Endothelial cell of umbilical vein (primary cell): ENCODE results near the gene COX14. TPM values are rescaled to one million over a fixed set of nuclear protein-coding genes. Genes with fewer than 3 reads are reported as not detected.

Source experiments
- BruUV-seq: library from RNA; stranded (reverse); fragments of 400-500 nt; replicated peaks from 2 replicates; lab custom pipeline; 2021; lab: Mats Ljungman, UMichigan
- CTCF ChIA-PET: fragments of 300-600, 350-600 bp; sonication (Branson Sonifier 250); formaldehyde crosslinking; loops from one replicate; lab custom pipeline; 2021; ENCODE audit warnings: antibody characterized with exemption, inconsistent platforms; lab: Charles Lee
- POLR2A ChIA-PET: fragments of 300-600, 350-600 bp; sonication (Branson Sonifier 250); formaldehyde crosslinking; loops from one replicate; lab custom pipeline; 2021; ENCODE audit warnings: antibody characterized with exemption, inconsistent platforms; lab: Charles Lee
- DNase-seq: peaks from one replicate; pipeline ENCODE4 v3.0.0-alpha.2; 2011; ENCODE audit warnings: low read depth, low spot score
- FAIRE-seq: peaks from 2 replicates; lab custom pipeline; 2011; peaks lifted over from hg19 to GRCh38; lab: Jason Lieb, UNC
- H2AFZ ChIP-seq: 2 replicates; pipeline ENCODE4 v1.6.0; 2012; ENCODE audit warnings: low read depth, low read length, control low read depth, inconsistent platforms
- H3K27ac ChIP-seq: 2 replicates; pipeline ENCODE4 v1.5.1; 2011; ENCODE audit warnings: low read depth, mild to moderate bottlenecking, control low read depth, low read length, moderate library complexity; ENCODE audit not compliant: insufficient read depth
- H3K27me3 ChIP-seq, 2 experiments: 2 replicates each; pipeline versions ENCODE4 v1.6.0 to v1.6.1; 2011; ENCODE audit warnings: low read length in 2 of 2, mixed read lengths in 1 of 2; ENCODE audit not compliant: control insufficient read depth in 2 of 2, insufficient read depth in 2 of 2
- H3K36me3 ChIP-seq, 2 experiments: 2 replicates in 1 of 2; 3 replicates in 1 of 2; pipeline ENCODE4 v1.5.1; 2011; ENCODE audit warnings: low read length in 2 of 2, mild to moderate bottlenecking in 1 of 2, moderate library complexity in 1 of 2; ENCODE audit not compliant: control insufficient read depth in 2 of 2, insufficient read depth in 2 of 2; ENCODE audit errors: extremely low read depth in 1 of 2
- H3K4me1 ChIP-seq: 3 replicates; pipeline ENCODE4 v1.5.1; 2011; ENCODE audit warnings: mild to moderate bottlenecking, low read length; ENCODE audit not compliant: control insufficient read depth, insufficient read depth; ENCODE audit errors: extremely low read depth
- H3K4me2 ChIP-seq: 2 replicates; pipeline ENCODE4 v1.6.1; 2011; ENCODE audit warnings: low read length, control low read depth, mixed read lengths; ENCODE audit not compliant: insufficient read depth
- H3K4me3 ChIP-seq, 3 experiments: fragments of 200-600 bp in 1 of 3; sonication (generic), shearing (Covaris generic) in 1 of 3; replicated peaks in 1 of 3; 2 replicates each; pipeline ENCODE4 v1.5.1; 2011 to 2016; ENCODE audit warnings: control low read depth in 3 of 3, low read length in 3 of 3, mild to moderate bottlenecking in 2 of 3, inconsistent platforms in 1 of 3, low read depth in 1 of 3, moderate library complexity in 1 of 3; ENCODE audit not compliant: insufficient read depth in 1 of 3
- H3K79me2 ChIP-seq: 2 replicates; pipeline ENCODE4 v1.6.0; 2012; ENCODE audit warnings: low read length, inconsistent platforms; ENCODE audit not compliant: control insufficient read depth, insufficient read depth
- H3K9ac ChIP-seq: replicated peaks from 2 replicates; pipeline ENCODE3; 2011; ENCODE audit warnings: low read length, control low read depth; ENCODE audit not compliant: insufficient read depth; ENCODE audit errors: extremely low read depth
- H3K9me1 ChIP-seq: replicated peaks from 3 replicates; pipeline ENCODE4 v1.6.0; 2011; ENCODE audit warnings: mild to moderate bottlenecking, low read length; ENCODE audit not compliant: control insufficient read depth, insufficient read depth; ENCODE audit errors: extremely low read depth
- H3K9me3 ChIP-seq: replicated peaks from 2 replicates; pipeline ENCODE4 v1.5.1; 2012; ENCODE audit warnings: low read length, inconsistent platforms; ENCODE audit not compliant: control insufficient read depth, insufficient read depth
- H4K20me1 ChIP-seq: replicated peaks from 2 replicates; pipeline ENCODE3; 2011; ENCODE audit warnings: mild to moderate bottlenecking, low read length; ENCODE audit not compliant: control insufficient read depth, insufficient read depth; ENCODE audit errors: extremely low read depth
- EZH2 ChIP-seq: IDR thresholded peaks from 2 replicates; pipeline ENCODE4 v1.6.1; 2012; ENCODE audit warnings: borderline replicate concordance, low read depth, mild to moderate bottlenecking, moderate library complexity, low read length, inconsistent platforms; ENCODE audit not compliant: severe bottlenecking
- FOS ChIP-seq: IDR thresholded peaks from 2 replicates; pipeline ENCODE4 v1.6.1; 2011; ENCODE audit warnings: mild to moderate bottlenecking, low read length, moderate library complexity, borderline replicate concordance; ENCODE audit not compliant: insufficient read depth
- GATA2 ChIP-seq: IDR thresholded peaks from 2 replicates; pipeline ENCODE4 v1.7.0; 2011; ENCODE audit warnings: low read depth, mild to moderate bottlenecking, moderate library complexity, mixed read lengths, low read length; ENCODE audit not compliant: insufficient read length, insufficient read depth
- JUN ChIP-seq: IDR thresholded peaks from 2 replicates; pipeline ENCODE4 v1.6.1; 2011; ENCODE audit warnings: borderline replicate concordance, low read depth; ENCODE audit not compliant: insufficient read length, insufficient read depth
- MYC ChIP-seq: IDR thresholded peaks from one replicate; pipeline ENCODE4 v1.6.1; 2011; ENCODE audit warnings: mild to moderate bottlenecking, low read depth, low read length
- POLR2A ChIP-seq: IDR thresholded peaks from 2 replicates; pipeline ENCODE4 v1.6.1; 2012; ENCODE audit warnings: low read depth, mild to moderate bottlenecking, control low read depth, low read length
- POLR2AphosphoS5 ChIP-seq: IDR thresholded peaks from 2 replicates; pipeline ENCODE4 v1.6.1; 2012; ENCODE audit warnings: low read depth, mild to moderate bottlenecking, control low read depth, low read length, moderate library complexity; ENCODE audit not compliant: insufficient read depth
- dilution Hi-C: fragments of 300-500 bp; cut with MboI; formaldehyde crosslinking; loops from one replicate; pipeline ENCODE4 v1.15.0; 2019; ENCODE audit warnings: low sequenced_read_pairs; ENCODE audit not compliant: extremely low pct_ligation_motif_present
- intact Hi-C: fragments of 100-400 bp; cut with micrococcal nuclease; formaldehyde crosslinking; loops from one replicate; pipeline ENCODE4 v1.10.0; 2022
- polyA plus RNA-seq, 4 experiments: library from polyadenylated mRNA; depleted of rRNA in 3 of 4; stranded (reverse) in 3 of 4; unstranded in 1 of 4; fragments of >200 nt; gene quantifications; 2 replicates each; pipeline versions ENCODE4 v1.2.1 to v1.2.3, GENCODE V29; 2011 to 2012; ENCODE audit warnings: missing spikeins in 1 of 4
- total RNA-seq: library from RNA; stranded (reverse); gene quantifications from 2 replicates; pipeline ENCODE4 v1.2.3, GENCODE V29; 2021
- TF ChIP-seq, protein P1 (sequence below), 2 donors: IDR thresholded peaks; 1 replicate in 1 of 2; 2 replicates in 1 of 2; pipeline ENCODE4 v1.5.1; 2011; ENCODE audit warnings: low read length in 2 of 2, mild to moderate bottlenecking in 2 of 2, moderate library complexity in 2 of 2, control low read depth in 1 of 2, inconsistent platforms in 1 of 2, low read depth in 1 of 2; ENCODE audit not compliant: insufficient read depth in 1 of 2; ENCODE audit errors: extremely low read depth in 1 of 2
- TF ChIP-seq, protein P2 (sequence below): IDR thresholded peaks from 2 replicates; pipeline ENCODE4 v1.6.1; 2011; ENCODE audit not compliant: insufficient read depth, insufficient read length

COX14 gene
- total and polyA plus RNA-seq, 2 donors (not counting 3 experiments of a cell fraction or from before 2014, with no cell fraction given) = 40.3 to 106 TPM

DNA sequence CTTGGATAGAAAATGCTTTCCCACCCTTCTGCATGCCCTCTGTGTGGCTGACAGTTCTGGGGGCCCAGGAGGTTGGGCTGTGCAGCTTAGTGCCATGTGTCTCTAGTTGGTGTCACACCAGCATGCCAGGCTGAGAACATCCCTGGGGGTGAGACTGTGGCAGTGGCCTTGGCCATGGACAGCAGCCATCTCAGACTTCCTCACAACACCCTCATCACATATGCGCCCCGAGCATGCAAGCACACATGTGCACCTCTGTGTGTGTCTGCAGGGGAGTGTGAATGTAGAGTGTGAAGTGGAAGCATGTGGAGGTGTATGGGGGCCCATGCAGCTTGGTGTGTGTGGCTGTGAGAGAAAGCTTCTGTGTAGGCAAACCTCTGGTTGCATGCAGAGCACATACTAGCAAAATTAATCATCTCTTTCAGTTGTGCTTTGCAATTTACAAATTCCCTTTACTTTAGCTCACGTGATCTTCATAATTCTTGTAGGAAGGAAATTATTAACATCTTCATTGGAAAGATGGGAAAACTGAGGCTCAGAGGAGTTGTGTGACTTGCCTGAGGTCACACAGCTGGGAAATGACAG is 46.2 kb upstream of the COX14 start:
- Histone ChIP-seq H3K79me2 (no peaks in the 10 kb centered on the region), H3K4me1 (peaks cover 3% of the 10 kb centered on the region), H2AFZ (no peak overlapping the region), H3K4me2 (no peak overlapping the region), H3K9ac (no peak overlapping the region), H3K36me3 (no peaks in the 10 kb centered on the region), H4K20me1 (no peaks in the 10 kb centered on the region), H3K9me1 (no peaks in the 10 kb centered on the region), H3K4me3 (no peak overlapping the region), H3K27ac (no peak overlapping the region), H3K9me3 (no peaks in the 10 kb centered on the region), H3K27me3 (peaks cover 31 to 32% of the 10 kb centered on the region in 2 experiments)
- no TSS peak for BruUV-seq
- DNase-seq (no peak), FAIRE-seq (no peak)
- dilution Hi-C loops (loop anchor here (25.0 kb wide), 1 partner anchor 104 kb away; the partner anchor contains the start of genes AQP2, AQP5 and AQP6), intact Hi-C loops (no loop called here)
- ChIA-PET POLR2A (no interaction called here), CTCF (interaction anchor here (0.9 to 12.1 kb wide), 8 partner anchors 9 to 197 kb away, joined by 3 to 317 read pairs (median 4); partner anchors contain the start of gene AQP6)
- no peak for TF ChIP-seq FOS
- no peak for TF ChIP-seq JUN
- TF ChIP-seq, protein P1, sequence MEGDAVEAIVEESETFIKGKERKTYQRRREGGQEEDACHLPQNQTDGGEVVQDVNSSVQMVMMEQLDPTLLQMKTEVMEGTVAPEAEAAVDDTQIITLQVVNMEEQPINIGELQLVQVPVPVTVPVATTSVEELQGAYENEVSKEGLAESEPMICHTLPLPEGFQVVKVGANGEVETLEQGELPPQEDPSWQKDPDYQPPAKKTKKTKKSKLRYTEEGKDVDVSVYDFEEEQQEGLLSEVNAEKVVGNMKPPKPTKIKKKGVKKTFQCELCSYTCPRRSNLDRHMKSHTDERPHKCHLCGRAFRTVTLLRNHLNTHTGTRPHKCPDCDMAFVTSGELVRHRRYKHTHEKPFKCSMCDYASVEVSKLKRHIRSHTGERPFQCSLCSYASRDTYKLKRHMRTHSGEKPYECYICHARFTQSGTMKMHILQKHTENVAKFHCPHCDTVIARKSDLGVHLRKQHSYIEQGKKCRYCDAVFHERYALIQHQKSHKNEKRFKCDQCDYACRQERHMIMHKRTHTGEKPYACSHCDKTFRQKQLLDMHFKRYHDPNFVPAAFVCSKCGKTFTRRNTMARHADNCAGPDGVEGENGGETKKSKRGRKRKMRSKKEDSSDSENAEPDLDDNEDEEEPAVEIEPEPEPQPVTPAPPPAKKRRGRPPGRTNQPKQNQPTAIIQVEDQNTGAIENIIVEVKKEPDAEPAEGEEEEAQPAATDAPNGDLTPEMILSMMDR (IDR thresholded peaks at IDR 0.05; ENCODE audit: extremely low read depth in 1 of 2, insufficient read depth in 1 of 2, low read depth in 1 of 2, low read length in 2 of 2) = no peak
- TF ChIP-seq, protein P2, sequence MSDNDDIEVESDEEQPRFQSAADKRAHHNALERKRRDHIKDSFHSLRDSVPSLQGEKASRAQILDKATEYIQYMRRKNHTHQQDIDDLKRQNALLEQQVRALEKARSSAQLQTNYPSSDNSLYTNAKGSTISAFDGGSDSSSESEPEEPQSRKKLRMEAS = no peak
- no peak for TF ChIP-seq POLR2AphosphoS5
- TF ChIP-seq GATA2 = no peak
- TF ChIP-seq EZH2 = no peak
- TF ChIP-seq MYC = no peak
- TF ChIP-seq POLR2A = no peak
